ENCODE measurements around the gene PCDH9. TPM values are rescaled to one million over a fixed set of nuclear protein-coding genes. Genes with fewer than 3 reads are reported as not detected.

Gene PCDH9
- total and polyA plus RNA-seq, 9 donors: 0.18 to 6.5 (median 1.3) TPM

DNA sequence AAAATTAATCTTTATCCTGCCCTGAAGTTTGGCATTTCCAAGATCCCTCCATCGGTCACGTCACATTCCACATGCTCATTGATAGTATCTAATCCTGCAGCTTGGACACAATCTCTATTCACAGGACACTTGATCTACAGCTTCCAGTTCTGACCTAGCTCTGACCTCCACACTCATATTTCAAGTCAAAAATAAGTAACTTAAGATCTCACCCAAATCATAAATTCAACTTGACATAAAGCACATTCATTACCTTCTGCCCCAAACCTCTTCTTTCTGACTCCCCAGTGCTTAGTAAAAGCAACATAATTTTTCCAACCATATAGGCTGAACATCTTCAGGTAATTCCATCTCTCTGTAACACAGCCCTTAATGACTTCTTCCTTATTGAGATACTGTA is 880.2 kb downstream of the PCDH9 start:
- H3K9me3 ChIP-seq: no peaks in the 10 kb centered on the region
- DNase-seq: no peak
- no peaks in the 10 kb centered on the region for H3K27me3 ChIP-seq
- intact Hi-C loops (cut with DNase I): loop anchor here in 1 of 4 donors (1.0 kb wide), 1 partner anchor 21 kb away; no protein-coding TSS in a partner anchor
- H3K4me3 ChIP-seq: no peak overlapping the region
- no peak overlapping the region for H3K27ac ChIP-seq
- peaks cover 7% of the 10 kb centered on the region for H3K4me1 ChIP-seq (ENCODE audit: insufficient read depth)
- no peak for TF ChIP-seq POLR2A (IDR thresholded peaks at IDR 0.05)
- TF ChIP-seq EP300 (IDR thresholded peaks at IDR 0.05): no peak
- TF ChIP-seq, protein P1, sequence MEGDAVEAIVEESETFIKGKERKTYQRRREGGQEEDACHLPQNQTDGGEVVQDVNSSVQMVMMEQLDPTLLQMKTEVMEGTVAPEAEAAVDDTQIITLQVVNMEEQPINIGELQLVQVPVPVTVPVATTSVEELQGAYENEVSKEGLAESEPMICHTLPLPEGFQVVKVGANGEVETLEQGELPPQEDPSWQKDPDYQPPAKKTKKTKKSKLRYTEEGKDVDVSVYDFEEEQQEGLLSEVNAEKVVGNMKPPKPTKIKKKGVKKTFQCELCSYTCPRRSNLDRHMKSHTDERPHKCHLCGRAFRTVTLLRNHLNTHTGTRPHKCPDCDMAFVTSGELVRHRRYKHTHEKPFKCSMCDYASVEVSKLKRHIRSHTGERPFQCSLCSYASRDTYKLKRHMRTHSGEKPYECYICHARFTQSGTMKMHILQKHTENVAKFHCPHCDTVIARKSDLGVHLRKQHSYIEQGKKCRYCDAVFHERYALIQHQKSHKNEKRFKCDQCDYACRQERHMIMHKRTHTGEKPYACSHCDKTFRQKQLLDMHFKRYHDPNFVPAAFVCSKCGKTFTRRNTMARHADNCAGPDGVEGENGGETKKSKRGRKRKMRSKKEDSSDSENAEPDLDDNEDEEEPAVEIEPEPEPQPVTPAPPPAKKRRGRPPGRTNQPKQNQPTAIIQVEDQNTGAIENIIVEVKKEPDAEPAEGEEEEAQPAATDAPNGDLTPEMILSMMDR (IDR thresholded peaks at IDR 0.05): no peak
- 84 to 95% (median 85%) methylated on average over 2 of the region's 2 CpGs for WGBS, 3 donors
- no peaks in the 10 kb centered on the region for H3K36me3 ChIP-seq

DNA sequence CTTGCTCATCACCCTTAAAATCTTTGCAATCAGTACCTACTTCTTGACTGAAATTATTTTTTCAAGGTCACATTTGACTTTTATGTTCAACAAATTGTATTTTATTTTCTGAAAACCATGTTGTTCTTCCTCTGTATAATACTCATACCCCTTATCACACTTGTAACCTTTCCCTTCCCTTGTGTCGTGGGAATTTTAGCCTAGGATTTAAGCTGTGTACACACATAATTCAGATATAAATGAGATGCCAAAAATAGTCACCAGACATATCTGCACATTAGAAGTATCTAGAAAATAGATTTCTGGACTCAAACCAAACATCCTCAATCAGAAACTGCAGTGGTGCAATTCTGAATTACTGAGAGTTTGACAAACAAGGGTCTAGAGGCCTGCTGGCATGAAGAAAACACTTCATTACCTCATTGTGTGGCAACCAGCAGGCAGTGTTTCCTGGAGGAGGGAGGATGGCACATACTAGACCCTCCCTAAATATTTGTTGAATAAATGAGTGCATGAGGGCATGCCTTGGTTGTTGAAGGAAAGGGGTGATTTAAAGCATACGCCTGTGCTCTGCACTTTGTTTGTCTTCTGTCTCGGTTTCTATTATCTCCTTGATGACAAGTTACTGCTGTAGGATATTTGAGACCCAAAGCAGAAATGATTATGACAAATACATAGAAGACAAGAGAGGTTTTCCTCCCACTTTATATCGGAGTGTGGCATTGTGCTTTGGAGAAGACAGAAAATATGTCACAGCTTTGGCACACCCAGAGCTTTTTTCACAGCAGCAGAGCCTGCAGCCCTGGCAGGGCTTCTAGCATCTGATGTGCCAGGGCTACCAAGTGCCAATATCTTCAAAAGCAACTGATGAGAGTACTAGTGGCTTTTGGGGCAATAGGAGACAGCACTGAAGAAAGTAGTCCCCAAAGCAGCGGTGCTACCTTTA is 881.1 kb downstream of the PCDH9 start:
- intact Hi-C loops (cut with DNase I): no loop called here
- Histone ChIP-seq H3K27ac (no peak overlapping the region), H3K4me1 (ENCODE audit: insufficient read depth) (peaks cover 7% of the 10 kb centered on the region), H3K4me3 (no peak overlapping the region), H3K9me3 (no peaks in the 10 kb centered on the region), H3K27me3 (no peaks in the 10 kb centered on the region), H3K36me3 (no peaks in the 10 kb centered on the region)
- TF ChIP-seq, protein P1 (IDR thresholded peaks at IDR 0.05): no peak
- TF ChIP-seq EP300 (IDR thresholded peaks at IDR 0.05): no peak
- no peak for TF ChIP-seq POLR2A (IDR thresholded peaks at IDR 0.05)
- 44 to 47% (median 45%) methylated on average over 5 of the region's 5 CpGs for WGBS, 3 donors
- no peak for DNase-seq

GRCh38 chr13:66347486-66348117 is 882.5 kb downstream of the PCDH9 start:
- no peak overlapping the region for H3K4me3 ChIP-seq
- H3K27ac ChIP-seq: no peak overlapping the region
- no peaks in the 10 kb centered on the region for H3K9me3 ChIP-seq
- DNase-seq: no peak
- TF ChIP-seq POLR2A (IDR thresholded peaks at IDR 0.05): no peak
- TF ChIP-seq EP300 (IDR thresholded peaks at IDR 0.05): no peak
- TF ChIP-seq, protein P1 (IDR thresholded peaks at IDR 0.05): no peak
- H3K4me1 ChIP-seq (ENCODE audit: insufficient read depth): peaks cover 7% of the 10 kb centered on the region
- 84 to 91% (median 91%) methylated on average over 4 of the region's 4 CpGs for WGBS, 3 donors
- no peaks in the 10 kb centered on the region for H3K27me3 ChIP-seq
- intact Hi-C loops (cut with DNase I): no loop called here
- no peaks in the 10 kb centered on the region for H3K36me3 ChIP-seq

GRCh38 chr13:66345971-66346370 is 884.2 kb downstream of the PCDH9 start:
- no peak for DNase-seq
- 72 to 83% (median 78%) methylated on average over 8 of the region's 8 CpGs for WGBS, 3 donors
- H3K27ac ChIP-seq: no peak overlapping the region
- H3K4me3 ChIP-seq: no peak overlapping the region
- TF ChIP-seq, protein P1 (IDR thresholded peaks at IDR 0.05): no peak
- no peak for TF ChIP-seq EP300 (IDR thresholded peaks at IDR 0.05)
- TF ChIP-seq POLR2A (IDR thresholded peaks at IDR 0.05): no peak
- intact Hi-C loops (cut with DNase I): no loop called here
- H3K4me1 ChIP-seq (ENCODE audit: insufficient read depth): peaks cover 7% of the 10 kb centered on the region
- no peaks in the 10 kb centered on the region for H3K36me3 ChIP-seq
- H3K27me3 ChIP-seq: no peaks in the 10 kb centered on the region
- no peaks in the 10 kb centered on the region for H3K9me3 ChIP-seq
